GM23248 (cell line): ENCODE measurements around the gene MMP24OS.

Experiments used
- EZH2 ChIP-seq: fragments of 200-600 bp; sonication (generic); IDR thresholded peaks from 2 replicates; pipeline ENCODE4 v1.6.1; 2018; ENCODE audit warnings: antibody characterized with exemption, mild to moderate bottlenecking; ENCODE audit not compliant: insufficient read depth, poor library complexity, severe bottlenecking
- EZH2phosphoT487 ChIP-seq: fragments of 200-600 bp; sonication (generic); IDR thresholded peaks from 2 replicates; pipeline ENCODE4 v1.6.1; 2018; ENCODE audit warnings: antibody characterized with exemption, moderate library complexity, mild to moderate bottlenecking, low read depth; ENCODE audit not compliant: insufficient read depth

GRCh38 chr20:35306931-35307517, 29.1 kb upstream of the MMP24OS start:
- no peak for TF ChIP-seq EZH2phosphoT487
- TF ChIP-seq EZH2: no peak
